K562 (cell line): ENCODE results near the gene USP11. TPM values are rescaled to one million over a fixed set of nuclear protein-coding genes. Genes with fewer than 3 reads are reported as not detected.

Experiments
- ATAC-seq: fragments of 200-7000 bp; cut with Tn5 transposase; 3 replicates; pipeline ENCODE4 v1.9.1; 2020; ENCODE audit warnings: moderate library complexity
- BruUV-seq: library from RNA; stranded (reverse); fragments of 400-500 nt; replicated peaks from 2 replicates; lab custom pipeline; 2021; lab: Mats Ljungman, UMichigan
- CTCF ChIA-PET: fragments of 300-600 bp; formaldehyde crosslinking; extraction: SDS; loops from one replicate; lab custom pipeline; 2021; ENCODE audit warnings: low intra/inter-chr PET ratio; lab: Yijun Ruan, JAX
- POLR2A ChIA-PET: fragments of 300-600, 350-650 bp; sonication (Branson Sonifier 250); formaldehyde crosslinking; extraction: SDS; loops from one replicate; lab custom pipeline; 2021; ENCODE audit warnings: antibody characterized with exemption, inconsistent platforms; lab: Yijun Ruan, JAX
- DNase-seq, 4 experiments: peaks; one replicate each; pipeline versions ENCODE4 v3.0.0 to v3.0.0-alpha.2; 2011 to 2018; ENCODE audit warnings: low spot score in 3 of 4, mixed read lengths in 3 of 4; ENCODE audit errors: extremely low read depth in 1 of 4
- FAIRE-seq: peaks from 2 replicates; lab custom pipeline; 2011; peaks lifted over from hg19 to GRCh38; lab: Jason Lieb, UNC
- H2AFZ ChIP-seq: 2 replicates; pipeline ENCODE4 v1.6.0; 2011; ENCODE audit warnings: low read depth, low read length, control low read depth, inconsistent platforms
- H3K27ac ChIP-seq: fragments of 200-600 bp; 3 replicates; pipeline ENCODE4 v1.8.0; 2011; ENCODE audit warnings: low read depth, mild to moderate bottlenecking, control low read depth, inconsistent platforms, low read length, moderate library complexity, mixed read lengths; ENCODE audit errors: extremely low read depth
- H3K27me3 ChIP-seq, 2 experiments: fragments of 300-600 bp in 1 of 2; 2 replicates in 1 of 2; 3 replicates in 1 of 2; pipeline versions ENCODE4 v1.6.0 to v1.8.0; 2011; ENCODE audit warnings: inconsistent platforms in 2 of 2, low read length in 2 of 2, mild to moderate bottlenecking in 1 of 2, mixed read lengths in 1 of 2, moderate library complexity in 1 of 2; ENCODE audit not compliant: control insufficient read depth in 2 of 2, insufficient read depth in 2 of 2
- H3K36me3 ChIP-seq: fragments of 300-600 bp; 3 replicates; pipeline ENCODE4 v1.8.0; 2011; ENCODE audit warnings: mild to moderate bottlenecking, low read length, inconsistent platforms; ENCODE audit not compliant: control insufficient read depth, insufficient read depth
- H3K4me1 ChIP-seq, 2 experiments: fragments of 200-600 bp in 1 of 2; replicated peaks in 1 of 2; 2 replicates in 1 of 2; 3 replicates in 1 of 2; pipeline versions ENCODE4 v1.5.1 to v1.8.0; 2011; ENCODE audit warnings: inconsistent platforms in 2 of 2, low read length in 2 of 2, mild to moderate bottlenecking in 1 of 2, mixed read lengths in 1 of 2, moderate library complexity in 1 of 2; ENCODE audit not compliant: control insufficient read depth in 2 of 2, insufficient read depth in 2 of 2
- H3K4me2 ChIP-seq: 2 replicates; pipeline ENCODE4 v1.6.1; 2011; ENCODE audit warnings: low read length, control low read depth, inconsistent platforms, mixed read lengths; ENCODE audit not compliant: insufficient read depth
- H3K4me3 ChIP-seq: fragments of 200-600 bp; sonication (generic), shearing (Covaris generic); 2 replicates; pipeline ENCODE4 v1.5.1; 2016; ENCODE audit warnings: control low read depth, inconsistent platforms
- H3K79me2 ChIP-seq: fragments of 200-600 bp; 3 replicates; pipeline ENCODE4 v1.8.0; 2011; ENCODE audit warnings: low read length, inconsistent platforms; ENCODE audit not compliant: control insufficient read depth, insufficient read depth
- H3K9ac ChIP-seq, 2 experiments: 2 replicates each; pipeline versions ENCODE4 v1.6.0 to v1.6.1; 2011; ENCODE audit warnings: low read depth in 2 of 2, low read length in 2 of 2, control low read depth in 1 of 2, inconsistent platforms in 1 of 2, mild to moderate bottlenecking in 1 of 2, mixed read lengths in 1 of 2; ENCODE audit not compliant: insufficient read depth in 1 of 2
- H3K9me1 ChIP-seq: one replicate; pipeline ENCODE4 v1.6.0; 2011; ENCODE audit warnings: inconsistent platforms, mild to moderate bottlenecking, low read length, moderate library complexity; ENCODE audit not compliant: control insufficient read depth, insufficient read depth
- H3K9me3 ChIP-seq: replicated peaks from 2 replicates; pipeline ENCODE4 v1.5.1; 2011; ENCODE audit warnings: low read depth, low read length, inconsistent platforms; ENCODE audit not compliant: control insufficient read depth, insufficient read depth
- H4K20me1 ChIP-seq: replicated peaks from 2 replicates; pipeline ENCODE4 v1.6.1; 2011; ENCODE audit warnings: low read length, inconsistent platforms, mixed read lengths; ENCODE audit not compliant: control insufficient read depth, insufficient read depth
- CBX3 ChIP-seq, 2 experiments: IDR thresholded peaks; 1 replicate in 1 of 2; 2 replicates in 1 of 2; pipeline ENCODE4 v1.6.1; 2012; ENCODE audit warnings: inconsistent platforms in 2 of 2, low read length in 2 of 2, borderline replicate concordance in 1 of 2, control low read depth in 1 of 2
- EHMT2 ChIP-seq: fragments of 450-650 bp; IDR thresholded peaks from 2 replicates; pipeline ENCODE4 v1.6.1; 2018; ENCODE audit warnings: antibody characterized with exemption
- ESRRB ChIP-seq: fragments of 250-450 bp; sonication (Bioruptor Pico); IDR thresholded peaks from 2 replicates; pipeline ENCODE4 v1.5.0; 2020; ENCODE audit warnings: mild to moderate bottlenecking, moderate library complexity, borderline replicate concordance
- GTF2E2 ChIP-seq: fragments of 200-800 bp; sonication (Bioruptor generic); IDR thresholded peaks from 2 replicates; pipeline ENCODE4 v1.6.1; 2016; ENCODE audit warnings: missing genetic modification characterization, missing compliant biosample characterization
- NEUROD1 ChIP-seq: fragments of 150-350 bp; IDR thresholded peaks from 2 replicates; pipeline ENCODE4 v1.6.1; 2014; ENCODE audit warnings: borderline replicate concordance, low read length, low read depth; ENCODE audit not compliant: partially characterized antibody
- RBM17 ChIP-seq: fragments of 200-400 bp; formaldehyde crosslinking; IDR thresholded peaks from 2 replicates; pipeline ENCODE4 v1.6.1; 2017; ENCODE audit warnings: low read depth, mild to moderate bottlenecking, low read length, borderline replicate concordance
- SMAD2 ChIP-seq: fragments of 150-350 bp; IDR thresholded peaks from 2 replicates; pipeline ENCODE4 v1.6.1; 2014; ENCODE audit warnings: low read depth, mild to moderate bottlenecking, low read length
- ZKSCAN1 ChIP-seq: fragments of 150-350 bp; IDR thresholded peaks from 2 replicates; pipeline ENCODE4 v1.6.1; 2016; ENCODE audit warnings: low read depth, low read length
- WGBS: fragments of 100-300 bp; shearing (Covaris generic); methylation state at CpG from one replicate; pipeline ENCODE4 v1.1.6; 2016; ENCODE audit warnings: low coverage, mixed read lengths; ENCODE audit not compliant: insufficient coverage; ENCODE audit errors: missing lambda C conversion rate; 5-methylcytosine and 5-hydroxymethylcytosine counted together
- in situ Hi-C: fragments of 300-500 bp; cut with MboI; formaldehyde crosslinking; loops from 4 replicates; pipeline ENCODE4 v1.15.0; 2018; ENCODE audit warnings: inconsistent platforms, mixed read lengths
- intact Hi-C: fragments of 100-400 bp; cut with micrococcal nuclease; formaldehyde crosslinking; loops from 2 replicates; pipeline ENCODE4 v1.14.2; 2022
- polyA plus RNA-seq, 8 experiments: library from polyadenylated mRNA; depleted of rRNA in 4 of 8; stranded (reverse) in 5 of 8; unstranded in 3 of 8; fragments of >200 nt; fragmentation: Nextera tagmentation in 2 of 8; fragmentation: Illumina TruSeq in 1 of 8; extraction: Ambion mirVana in 2 of 8; extraction: Trizol in 1 of 8; gene quantifications; 2 replicates each; pipeline versions ENCODE4 v1.2.1 to v1.2.3, GENCODE V29; 2011 to 2014; ENCODE audit warnings: inconsistent platforms in 1 of 8, missing spikeins in 1 of 8
- total RNA-seq, 7 experiments: library from RNA; depleted of rRNA in 6 of 7; stranded (reverse); fragments of >200 nt in 6 of 7; fragmentation: Illumina TruSeq in 2 of 7; extraction: Trizol in 2 of 7; gene quantifications; 2 replicates each; pipeline versions ENCODE4 v1.2.1 to v1.2.3, GENCODE V29; 2011 to 2021; ENCODE audit warnings: low replicate concordance in 1 of 7

The USP11 gene
- total and polyA plus RNA-seq, 9 of the 15 experiments (the other 6 are each of a cell fraction or from before 2014, with no cell fraction given), result 2.5 to 29.0 (median 11.7) TPM

DNA sequence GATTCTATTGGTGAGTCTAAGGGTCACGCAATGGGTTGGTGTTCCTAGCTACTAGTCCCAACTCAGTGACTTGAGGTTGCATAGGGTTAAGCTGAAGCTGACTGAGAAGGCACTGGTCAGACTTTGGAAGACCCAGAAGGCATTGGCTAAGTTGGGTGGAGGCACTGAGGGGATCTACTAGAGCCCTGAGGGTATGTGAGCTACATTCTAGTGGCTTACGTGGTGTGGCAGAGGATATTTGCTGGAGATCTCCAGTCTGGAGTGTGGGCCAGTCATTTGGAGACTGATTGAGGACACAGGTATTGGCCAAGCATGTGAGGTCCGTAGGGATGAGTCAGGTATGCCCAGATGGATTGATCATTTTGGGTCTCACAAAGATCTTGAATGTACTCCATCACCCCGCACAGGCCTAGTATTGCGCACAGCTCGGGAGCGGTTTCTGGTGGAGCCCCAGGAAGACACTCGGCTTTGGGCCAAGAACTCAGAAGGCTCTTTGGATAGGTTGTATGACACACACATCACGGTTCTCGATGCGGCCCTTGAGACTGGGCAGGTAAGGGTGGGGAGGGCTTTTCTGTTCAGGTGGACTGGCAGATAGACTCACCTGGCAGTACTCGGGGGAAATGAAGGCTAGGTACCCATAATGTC lies 7.2 kb downstream of the USP11 start (continued):
- TF ChIP-seq ESRRB (no peak), CBX3 (IDR thresholded peaks at IDR 0.05; ENCODE audit: borderline replicate concordance in 1 of 2, low read length in 2 of 2) (no peak)

DNA sequence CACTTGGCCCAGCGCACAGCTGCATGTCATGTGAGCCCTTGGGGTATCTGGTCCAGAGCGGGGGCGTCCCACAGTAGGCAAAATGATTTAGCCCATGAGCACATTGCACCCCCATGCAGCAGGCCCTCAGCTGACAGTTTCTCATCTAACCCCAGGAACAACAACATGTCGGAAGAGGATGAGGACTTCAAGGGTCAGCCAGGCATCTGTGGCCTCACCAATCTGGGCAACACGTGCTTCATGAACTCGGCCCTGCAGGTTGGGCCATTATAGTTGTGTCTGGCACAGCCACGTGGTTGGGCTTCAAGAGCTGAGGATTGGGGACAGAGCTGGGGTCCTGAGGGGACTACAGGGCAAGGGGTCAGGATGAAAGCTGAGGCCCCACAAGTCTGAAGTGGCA lies 7.8 kb downstream of the USP11 start:
- Histone ChIP-seq H3K9me1 (no peaks in the 10 kb centered on the region), H3K27me3 (no peaks in the 10 kb centered on the region; a peak in 1 of 5 replicates), H3K4me2 (no peak overlapping the region), H2AFZ (no peak overlapping the region), H3K79me2 (peaks cover 8% of the 10 kb centered on the region; the same call in 1 of the 3 replicates), H3K9ac (no peak overlapping the region), H3K36me3 (no peaks in the 10 kb centered on the region; the same call in 2 of the 3 replicates), H3K4me1 (no peaks in the 10 kb centered on the region), H4K20me1 (no peaks in the 10 kb centered on the region), H3K4me3 (no peak overlapping the region), H3K27ac (no peak overlapping the region), H3K9me3 (no peaks in the 10 kb centered on the region)
- FAIRE-seq (no peak), ATAC-seq (no peak), DNase-seq (no peak)
- WGBS, result 88% methylated on average over 5 of the region's 7 CpGs
- BruUV-seq, result no TSS peak
- ChIA-PET CTCF (no interaction called here), POLR2A (interaction anchor here (0.7 kb wide), 1 partner anchor 289 kb away, joined by 3 read pairs; no protein-coding TSS in a partner anchor)
- in situ Hi-C loops, result no loop called here
- TF ChIP-seq GTF2E2 (tag), result no peak
- TF ChIP-seq NEUROD1, result no peak
- TF ChIP-seq ZKSCAN1, result no peak
- TF ChIP-seq SMAD2, result no peak
- no peak for TF ChIP-seq RBM17
- TF ChIP-seq EHMT2, result no peak
- TF ChIP-seq, all 486 proteins: peak for 0
- intact Hi-C loops, result no loop called here
